ENCODE measurements around the gene B2M.
A peak's percentile ranks its signal among the peaks of the same experiment; 100 is the strongest.
"Not testable (repeated sequence)": the region's sequence is repeated elsewhere in the genome, so short reads cannot be mapped to it uniquely, and the experiment has no call there.

The B2M gene

GRCh38 chr15:44718927-44719292 is 7.6 kb downstream of the B2M start:
- peaks cover 29% of the 10 kb centered on the region for H3K79me2 ChIP-seq (ENCODE audit: insufficient read depth, low read length)
- H3K4me1 ChIP-seq (ENCODE audit: insufficient read depth, low read length), result peaks cover 32% of the 10 kb centered on the region
- H3K4me3 ChIP-seq (ENCODE audit: low read depth in 1 of 2, low read length in 2 of 2), result no peak overlapping the region
- no peak overlapping the region for H3K9ac ChIP-seq (ENCODE audit: low read depth, low read length)
- H3K9me3 ChIP-seq (ENCODE audit: insufficient read depth, low read length, severe bottlenecking), result no peaks in the 10 kb centered on the region
- ATAC-seq (ENCODE audit: insufficient read depth, low read depth) (no peak), DNase-seq (no peak)
- H3K36me3 ChIP-seq (ENCODE audit: insufficient read depth, low read length), result peaks cover 51% of the 10 kb centered on the region
- H3K4me2 ChIP-seq (ENCODE audit: insufficient read depth, low read length), result no peak overlapping the region
- H3K27me3 ChIP-seq (ENCODE audit: insufficient read depth, low read length, poor library complexity), result no peaks in the 10 kb centered on the region
- H3K27ac ChIP-seq (ENCODE audit: low read length), result peak overlapping the region; percentile 33
- H2AFZ ChIP-seq (ENCODE audit: low read depth, low read length), result no peak overlapping the region
- TF ChIP-seq CTCF (IDR thresholded peaks at IDR 0.05; ENCODE audit: borderline replicate concordance, extremely low read depth, low read length, poor library complexity, severe bottlenecking) (no peak), EZH2 (IDR thresholded peaks at IDR 0.05; ENCODE audit: borderline replicate concordance, low read depth, low read length, severe bottlenecking) (no peak)
- peaks cover 33% of the 10 kb centered on the region for H4K20me1 ChIP-seq (ENCODE audit: insufficient read depth, low read length)

DNA sequence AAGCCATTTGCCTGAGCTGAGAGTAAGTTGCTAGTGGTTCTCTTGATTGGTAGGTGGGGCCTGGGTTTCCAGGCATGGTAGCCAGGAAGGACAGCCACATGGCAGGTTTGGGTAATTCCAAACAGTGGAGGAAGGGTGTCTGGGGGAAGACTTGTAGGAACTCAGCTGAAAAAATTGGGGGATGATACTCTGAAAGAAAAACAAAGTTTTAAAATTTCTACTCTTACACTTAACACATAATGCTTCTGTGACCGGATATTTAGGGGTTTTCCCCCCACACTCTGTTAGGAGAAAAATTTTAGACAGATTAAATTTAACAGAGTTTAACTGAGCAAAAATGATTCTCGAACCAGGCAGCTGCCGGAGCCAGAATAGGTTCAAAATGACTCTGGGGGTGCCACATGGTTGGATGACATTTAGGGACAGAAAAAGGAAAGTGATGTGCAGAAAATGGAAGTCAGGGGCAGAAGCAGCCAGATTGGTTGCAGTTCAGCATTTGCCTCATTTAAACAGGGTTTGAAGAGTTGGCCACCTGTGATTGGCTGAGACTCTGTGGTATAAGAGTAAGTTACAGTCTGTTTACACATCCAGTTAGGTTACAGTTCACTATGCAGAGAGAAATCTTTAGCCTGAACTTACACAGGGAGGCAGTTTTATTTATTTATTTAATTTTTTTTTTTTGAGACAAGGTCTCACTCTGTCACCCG is 8.1 kb downstream of the B2M start:
- Histone ChIP-seq H2AFZ (ENCODE audit: low read depth, low read length) (no peak overlapping the region), H3K9me3 (ENCODE audit: insufficient read depth, low read length, severe bottlenecking) (no peaks in the 10 kb centered on the region), H3K27me3 (ENCODE audit: insufficient read depth, low read length, poor library complexity) (no peaks in the 10 kb centered on the region), H3K4me1 (ENCODE audit: insufficient read depth, low read length) (peaks cover 32% of the 10 kb centered on the region), H3K9ac (ENCODE audit: low read depth, low read length) (no peak overlapping the region), H4K20me1 (ENCODE audit: insufficient read depth, low read length) (peaks cover 27% of the 10 kb centered on the region), H3K4me2 (ENCODE audit: insufficient read depth, low read length) (no peak overlapping the region), H3K4me3 (ENCODE audit: low read depth in 1 of 2, low read length in 2 of 2) (no peak overlapping the region), H3K79me2 (ENCODE audit: insufficient read depth, low read length) (peaks cover 24% of the 10 kb centered on the region), H3K36me3 (ENCODE audit: insufficient read depth, low read length) (peaks cover 45% of the 10 kb centered on the region), H3K27ac (ENCODE audit: low read length) (peak overlapping the region; percentile 33)
- ATAC-seq (ENCODE audit: insufficient read depth, low read depth) (peak; percentile 66), DNase-seq (peak; percentile 36)
- TF ChIP-seq CTCF (IDR thresholded peaks at IDR 0.05; ENCODE audit: borderline replicate concordance, extremely low read depth, low read length, poor library complexity, severe bottlenecking), result no peak
- TF ChIP-seq EZH2 (IDR thresholded peaks at IDR 0.05; ENCODE audit: borderline replicate concordance, low read depth, low read length, severe bottlenecking), result no peak

- not testable (repeated sequence) for H3K4me3 ChIP-seq (ENCODE audit: low read depth in 1 of 2, low read length in 2 of 2); H3K27me3 ChIP-seq (ENCODE audit: insufficient read depth, low read length, poor library complexity); H3K27ac ChIP-seq (ENCODE audit: low read length); H3K4me2 ChIP-seq (ENCODE audit: insufficient read depth, low read length); H3K9me3 ChIP-seq (ENCODE audit: insufficient read depth, low read length, severe bottlenecking); H3K9ac ChIP-seq (ENCODE audit: low read depth, low read length); H2AFZ ChIP-seq (ENCODE audit: low read depth, low read length); DNase-seq
- Histone ChIP-seq H3K79me2 (ENCODE audit: insufficient read depth, low read length) (peaks cover 18% of the 10 kb centered on the region), H3K36me3 (ENCODE audit: insufficient read depth, low read length) (peaks cover 40% of the 10 kb centered on the region), H4K20me1 (ENCODE audit: insufficient read depth, low read length) (peaks cover 21% of the 10 kb centered on the region), H3K4me1 (ENCODE audit: insufficient read depth, low read length) (peaks cover 32% of the 10 kb centered on the region)
- ATAC-seq (ENCODE audit: insufficient read depth, low read depth), result peak; percentile 44; the same call in 2 of the 3 replicates
Measured at GRCh38 chr15:44720000-44720435, 8.7 kb downstream of the B2M start.

- H4K20me1 ChIP-seq (ENCODE audit: insufficient read depth, low read length), result peaks cover 15% of the 10 kb centered on the region
- H3K27me3 ChIP-seq (ENCODE audit: insufficient read depth, low read length, poor library complexity), result no peaks in the 10 kb centered on the region
- H3K36me3 ChIP-seq (ENCODE audit: insufficient read depth, low read length), result peaks cover 34% of the 10 kb centered on the region
- peaks cover 31% of the 10 kb centered on the region for H3K4me1 ChIP-seq (ENCODE audit: insufficient read depth, low read length)
- H3K4me3 ChIP-seq (ENCODE audit: low read depth in 1 of 2, low read length in 2 of 2), result no peak overlapping the region
- ATAC-seq (ENCODE audit: insufficient read depth, low read depth) (peak; percentile 13; the same call in 2 of the 3 replicates), DNase-seq (no peak)
- no peak overlapping the region for H3K9ac ChIP-seq (ENCODE audit: low read depth, low read length)
- TF ChIP-seq CTCF (IDR thresholded peaks at IDR 0.05; ENCODE audit: borderline replicate concordance, extremely low read depth, low read length, poor library complexity, severe bottlenecking) (no peak), EZH2 (IDR thresholded peaks at IDR 0.05; ENCODE audit: borderline replicate concordance, low read depth, low read length, severe bottlenecking) (no peak)
- H3K27ac ChIP-seq (ENCODE audit: low read length), result no peak overlapping the region
- H3K9me3 ChIP-seq (ENCODE audit: insufficient read depth, low read length, severe bottlenecking), result no peaks in the 10 kb centered on the region
- no peak overlapping the region for H3K4me2 ChIP-seq (ENCODE audit: insufficient read depth, low read length)
- H3K79me2 ChIP-seq (ENCODE audit: insufficient read depth, low read length), result peaks cover 15% of the 10 kb centered on the region
- H2AFZ ChIP-seq (ENCODE audit: low read depth, low read length), result no peak overlapping the region
Measured at GRCh38 chr15:44720460-44721176, 9.3 kb downstream of the B2M start.

Measured in DND-41 (cell line).